Keratinocyte (primary cell): ENCODE data around the gene CPT1B.

Experiments used
- CTCF ChIP-seq, 3 experiments: IDR thresholded peaks in 1 of 3; conservative IDR thresholded peaks in 1 of 3; optimal IDR thresholded peaks in 1 of 3; 2 replicates in 2 of 3; 3 replicates in 1 of 3; pipeline versions ENCODE3 to v1.5.1; 2011; ENCODE audit warnings: low read length in 3 of 3, mild to moderate bottlenecking in 3 of 3, moderate library complexity in 2 of 3, control low read depth in 1 of 3, inconsistent platforms in 1 of 3; ENCODE audit not compliant: insufficient read depth in 2 of 3; ENCODE audit errors: extremely low read depth in 1 of 3
- EZH2 ChIP-seq: IDR thresholded peaks from one replicate; pipeline ENCODE4 v1.6.1; 2012; ENCODE audit warnings: inconsistent platforms, mild to moderate bottlenecking, low read length, moderate library complexity

- TF ChIP-seq CTCF (optimal IDR thresholded peaks at IDR 0.05 in 1 of 3, IDR thresholded peaks at IDR 0.05 in 1 of 3, conservative IDR thresholded peaks at IDR 0.05 in 1 of 3; ENCODE audit: extremely low read depth in 1 of 3, insufficient read depth in 2 of 3, low read length in 3 of 3) = no peak
- TF ChIP-seq EZH2 = no peak
Measured at GRCh38 chr22:50583294-50583861, 5.2 kb upstream of the CPT1B start.
